IMR-90 (cell line): Measurements from ENCODE around the gene PRMT7. TPM values are rescaled to one million over a fixed set of nuclear protein-coding genes. Genes with fewer than 3 reads are reported as not detected.

Experiments
- ATAC-seq: fragments of 200-7000 bp; cut with Tn5 transposase; 2 replicates; pipeline ENCODE4 v1.9.1; 2020; ENCODE audit warnings: low read depth, mild to moderate bottlenecking, moderate library complexity
- BruUV-seq: library from RNA; stranded (reverse); fragments of 400-500 nt; replicated peaks from 2 replicates; lab custom pipeline; 2021; lab: Mats Ljungman, UMichigan
- CTCF ChIA-PET: fragments of 300-600 bp; formaldehyde crosslinking; extraction: SDS; loops from one replicate; lab custom pipeline; 2021; ENCODE audit warnings: antibody characterized with exemption; lab: Yijun Ruan, JAX
- POLR2A ChIA-PET: fragments of 300-600 bp; sonication (Branson Sonifier 250); formaldehyde crosslinking; loops from one replicate; lab custom pipeline; 2022; ENCODE audit warnings: antibody characterized with exemption; ENCODE audit not compliant: unreplicated experiment; lab: Charles Lee
- DNase-seq: peaks from one replicate; pipeline ENCODE4 v3.0.0; 2013
- H2AFZ ChIP-seq: replicated peaks from 2 replicates; pipeline ENCODE3; 2013; ENCODE audit warnings: low read length, mild to moderate bottlenecking; ENCODE audit not compliant: poor library complexity
- H2AK5ac ChIP-seq: 2 replicates; pipeline ENCODE4 v1.6.1; 2013; ENCODE audit warnings: low read depth, low read length, inconsistent platforms
- H2AK9ac ChIP-seq: replicated peaks from 2 replicates; pipeline ENCODE3; 2013; ENCODE audit warnings: mild to moderate bottlenecking, low read depth, low read length, moderate library complexity; ENCODE audit not compliant: poor library complexity
- H2BK120ac ChIP-seq: 2 replicates; pipeline ENCODE4 v1.6.1; 2013; ENCODE audit warnings: low read depth, low read length, inconsistent platforms
- H2BK15ac ChIP-seq: 3 replicates; pipeline ENCODE4 v1.6.1; 2013; ENCODE audit warnings: low read depth, low read length, inconsistent platforms
- H2BK20ac ChIP-seq: 2 replicates; pipeline ENCODE4 v1.6.1; 2013; ENCODE audit warnings: low read depth, mild to moderate bottlenecking, inconsistent platforms, low read length, moderate library complexity
- H2BK5ac ChIP-seq: 2 replicates; pipeline ENCODE4 v1.6.1; 2013; ENCODE audit warnings: mild to moderate bottlenecking, low read depth, low read length, inconsistent platforms; ENCODE audit not compliant: poor library complexity, severe bottlenecking
- H3K14ac ChIP-seq: replicated peaks from 2 replicates; pipeline ENCODE4 v1.6.1; 2013; ENCODE audit warnings: low read depth, low read length, inconsistent platforms
- H3K18ac ChIP-seq: 2 replicates; pipeline ENCODE4 v1.6.1; 2013; ENCODE audit warnings: low read depth, low read length, control low read depth
- H3K23ac ChIP-seq: 2 replicates; pipeline ENCODE4 v1.6.1; 2013; ENCODE audit warnings: low read depth, low read length, inconsistent platforms
- H3K27ac ChIP-seq: 2 replicates; pipeline ENCODE4 v1.5.1; 2013; ENCODE audit warnings: mild to moderate bottlenecking, control low read depth, low read length; ENCODE audit not compliant: insufficient read depth
- H3K27me3 ChIP-seq: 2 replicates; pipeline ENCODE4 v1.6.1; 2013; ENCODE audit warnings: low read length; ENCODE audit not compliant: control insufficient read depth, insufficient read depth
- H3K36me3 ChIP-seq: 2 replicates; pipeline ENCODE4 v1.6.1; 2013; ENCODE audit warnings: low read length, mixed read lengths; ENCODE audit not compliant: control insufficient read depth, insufficient read depth
- H3K4ac ChIP-seq: 2 replicates; pipeline ENCODE4 v1.6.1; 2013; ENCODE audit warnings: low read depth, low read length, inconsistent platforms
- H3K4me1 ChIP-seq: 2 replicates; pipeline ENCODE4 v1.6.1; 2013; ENCODE audit warnings: low read length, mixed read lengths; ENCODE audit not compliant: control insufficient read depth, insufficient read depth
- H3K4me2 ChIP-seq: 2 replicates; pipeline ENCODE4 v1.6.1; 2013; ENCODE audit warnings: low read depth, mild to moderate bottlenecking, control low read depth, low read length, moderate library complexity
- H3K4me3 ChIP-seq: 2 replicates; pipeline ENCODE4 v1.5.1; 2013; ENCODE audit warnings: low read depth, mild to moderate bottlenecking, control low read depth, low read length, moderate library complexity; ENCODE audit not compliant: insufficient read depth
- H3K56ac ChIP-seq: 2 replicates; pipeline ENCODE4 v1.6.1; 2013; ENCODE audit warnings: low read length, inconsistent platforms; ENCODE audit not compliant: insufficient read depth; ENCODE audit errors: extremely low read depth
- H3K79me1 ChIP-seq, 2 experiments: 2 replicates each; pipeline ENCODE4 v1.6.1; 2013; ENCODE audit warnings: low read length in 2 of 2, inconsistent platforms in 1 of 2, low read depth in 1 of 2
- H3K9ac ChIP-seq: 2 replicates; pipeline ENCODE4 v1.6.1; 2013; ENCODE audit warnings: low read depth, low read length, control low read depth
- H3K9me1 ChIP-seq: 2 replicates; pipeline ENCODE4 v1.6.1; 2013; ENCODE audit warnings: low read length, inconsistent platforms; ENCODE audit not compliant: insufficient read depth
- H3K9me3 ChIP-seq: 2 replicates; pipeline ENCODE4 v1.6.1; 2013; ENCODE audit warnings: low read length; ENCODE audit not compliant: control insufficient read depth, insufficient read depth
- H4K20me1 ChIP-seq: 2 replicates; pipeline ENCODE4 v1.6.1; 2013; ENCODE audit warnings: low read length, inconsistent platforms; ENCODE audit not compliant: insufficient read depth
- H4K5ac ChIP-seq: 2 replicates; pipeline ENCODE4 v1.6.1; 2013; ENCODE audit warnings: mild to moderate bottlenecking, low read depth, low read length, control low read depth
- H4K8ac ChIP-seq, 2 experiments: 2 replicates each; pipeline ENCODE4 v1.6.1; 2013; ENCODE audit warnings: low read depth in 2 of 2, low read length in 2 of 2, control low read depth in 1 of 2, inconsistent platforms in 1 of 2
- H4K91ac ChIP-seq: 2 replicates; pipeline ENCODE4 v1.6.1; 2013; ENCODE audit warnings: low read depth, low read length, inconsistent platforms; ENCODE audit not compliant: insufficient read depth
- CHD1 ChIP-seq: IDR thresholded peaks from 2 replicates; pipeline ENCODE4 v1.6.1; 2012; ENCODE audit warnings: low read depth, low read length, improper control_type of control experiment
- MAZ ChIP-seq: IDR thresholded peaks from 2 replicates; pipeline ENCODE4 v1.6.1; 2012; ENCODE audit warnings: low read depth, mild to moderate bottlenecking, low read length, improper control_type of control experiment, moderate library complexity, borderline replicate concordance
- MXI1 ChIP-seq: IDR thresholded peaks from 2 replicates; pipeline ENCODE4 v1.6.1; 2012; ENCODE audit warnings: low read depth, mild to moderate bottlenecking, low read length, moderate library complexity, borderline replicate concordance
- WGBS, 2 experiments: methylation state at CpG; one replicate each; pipeline versions ENCODE4 v1.1.5 to v1.1.7; 2013; ENCODE audit warnings: missing lambda C conversion rate in 2 of 2; ENCODE audit not compliant: insufficient read length in 1 of 2; ENCODE audit errors: extremely low coverage in 2 of 2; 5-methylcytosine and 5-hydroxymethylcytosine counted together
- dilution Hi-C: fragments of 300-500 bp; cut with HindIII; formaldehyde crosslinking; loops from one replicate; pipeline ENCODE4 v1.14.3; 2018; ENCODE audit warnings: low sequenced_read_pairs; ENCODE audit not compliant: unreplicated experiment
- in situ Hi-C: fragments of 300-500 bp; cut with MboI; formaldehyde crosslinking; loops from 3 replicates; pipeline ENCODE4 v1.14.3; 2019; ENCODE audit warnings: low sequenced_read_pairs, inconsistent platforms, mixed read lengths
- intact Hi-C: fragments of 100-400 bp; cut with micrococcal nuclease; formaldehyde crosslinking; loops from 2 replicates; pipeline ENCODE4 v1.10.0; 2022
- polyA plus RNA-seq, 3 experiments: library from polyadenylated mRNA; depleted of rRNA; stranded (reverse); fragments of >200 nt; gene quantifications; 2 replicates each; pipeline ENCODE4 v1.2.3, GENCODE V29; 2012; ENCODE audit warnings: low replicate concordance in 1 of 3
- total RNA-seq: library from RNA; depleted of rRNA; stranded (reverse); fragments of >200 nt; gene quantifications from 2 replicates; pipeline ENCODE4 v1.2.3, GENCODE V29; 2012
- TF ChIP-seq, protein P1 (sequence below): fragments of 150-350 bp; IDR thresholded peaks from 2 replicates; pipeline ENCODE4 v1.6.1; 2016; ENCODE audit warnings: low read depth, mild to moderate bottlenecking, low read length, moderate library complexity, borderline replicate concordance

The PRMT7 gene
- total and polyA plus RNA-seq, 2 of the 4 experiments (the other 2 are of a cell fraction) = 63.1 to 68.6 TPM

DNA sequence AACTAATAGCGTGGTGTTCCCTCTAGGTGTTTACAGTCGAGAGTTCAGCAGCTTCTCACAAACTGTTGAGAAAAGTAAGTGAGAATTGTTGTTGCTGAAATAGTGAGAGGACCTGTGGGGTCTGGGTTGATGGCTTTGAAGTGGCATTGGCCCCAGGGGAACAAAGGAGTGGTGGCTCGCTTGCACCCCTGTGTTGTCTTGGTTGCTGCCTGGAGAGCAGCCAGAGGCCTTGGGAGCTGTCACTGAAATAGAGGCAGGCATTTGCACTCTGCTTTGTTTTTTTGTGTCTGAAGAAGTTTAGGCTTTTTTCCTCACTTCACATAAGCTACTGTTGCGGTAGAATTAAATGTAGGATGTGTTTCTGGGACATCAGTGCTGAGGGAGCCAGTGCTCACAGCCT, 36.8 kb downstream of the PRMT7 start:
- dilution Hi-C loops (no loop called here), intact Hi-C loops (no loop called here), in situ Hi-C loops (no loop called here)
- H2AK5ac ChIP-seq = no peak overlapping the region
- no peak overlapping the region for H3K14ac ChIP-seq
- H3K4ac ChIP-seq = no peak overlapping the region
- H3K9me3 ChIP-seq = no peaks in the 10 kb centered on the region
- H3K27me3 ChIP-seq = no peaks in the 10 kb centered on the region
- H2BK20ac ChIP-seq = no peak overlapping the region
- H4K20me1 ChIP-seq = no peaks in the 10 kb centered on the region; the same call in 1 of the 2 replicates
- H4K5ac ChIP-seq = no peak overlapping the region
- BruUV-seq = no TSS peak
- no peak overlapping the region for H3K9ac ChIP-seq
- H3K4me1 ChIP-seq = no peaks in the 10 kb centered on the region
- H2BK120ac ChIP-seq = no peak overlapping the region
- ChIA-PET POLR2A (no interaction called here), CTCF (no interaction called here)
- no peak for DNase-seq
- no peak for ATAC-seq
- H3K56ac ChIP-seq = no peak overlapping the region
- H2AFZ ChIP-seq = no peak overlapping the region
- no peak overlapping the region for H3K18ac ChIP-seq
- no peak overlapping the region for H4K91ac ChIP-seq
- H4K8ac ChIP-seq = no peak overlapping the region
- WGBS, 2 experiments = 100% methylated on average over 1 of the region's 4 CpGs; no CpG with 5 or more reads in 1 of the 2 experiments
- H3K4me3 ChIP-seq = no peak overlapping the region
- H2BK15ac ChIP-seq = no peak overlapping the region
- H2BK5ac ChIP-seq = no peak overlapping the region
- H3K23ac ChIP-seq = no peak overlapping the region
- H3K79me1 ChIP-seq = no peaks in the 10 kb centered on the region
- no peak for TF ChIP-seq MAZ
- no peak for TF ChIP-seq CHD1
- TF ChIP-seq, protein P1, sequence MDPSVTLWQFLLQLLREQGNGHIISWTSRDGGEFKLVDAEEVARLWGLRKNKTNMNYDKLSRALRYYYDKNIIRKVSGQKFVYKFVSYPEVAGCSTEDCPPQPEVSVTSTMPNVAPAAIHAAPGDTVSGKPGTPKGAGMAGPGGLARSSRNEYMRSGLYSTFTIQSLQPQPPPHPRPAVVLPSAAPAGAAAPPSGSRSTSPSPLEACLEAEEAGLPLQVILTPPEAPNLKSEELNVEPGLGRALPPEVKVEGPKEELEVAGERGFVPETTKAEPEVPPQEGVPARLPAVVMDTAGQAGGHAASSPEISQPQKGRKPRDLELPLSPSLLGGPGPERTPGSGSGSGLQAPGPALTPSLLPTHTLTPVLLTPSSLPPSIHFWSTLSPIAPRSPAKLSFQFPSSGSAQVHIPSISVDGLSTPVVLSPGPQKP = no peak
- TF ChIP-seq MXI1 = no peak
- H3K27ac ChIP-seq = no peak overlapping the region
- no peak overlapping the region for H3K4me2 ChIP-seq
- H3K36me3 ChIP-seq = peaks cover 66% of the 10 kb centered on the region
- H3K9me1 ChIP-seq = peaks cover 4% of the 10 kb centered on the region; the same call in 1 of the 2 replicates
- no peak overlapping the region for H2AK9ac ChIP-seq
